ENCODE results near the gene LRP1B.

Gene LRP1B

DNA sequence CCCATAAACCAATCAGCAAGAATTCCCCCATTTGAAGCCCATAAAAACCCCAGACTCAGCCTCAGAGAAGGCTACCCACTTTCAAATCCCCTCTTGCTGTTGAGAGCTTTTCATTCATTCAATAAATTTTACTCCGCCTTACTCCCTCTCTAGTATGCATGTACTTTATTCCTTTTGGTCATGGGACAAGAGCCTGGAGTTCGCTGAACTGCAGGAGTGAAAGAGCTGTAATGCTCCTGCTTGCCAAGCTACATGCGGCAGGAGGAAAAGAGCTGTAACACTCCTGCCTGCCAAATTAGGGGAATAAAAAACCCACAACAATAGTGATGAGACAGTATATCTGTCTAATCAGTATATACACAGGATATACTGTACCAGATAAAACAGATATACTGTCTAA, 1261.7 kb downstream of the LRP1B start:
- TF ChIP-seq, protein P1, sequence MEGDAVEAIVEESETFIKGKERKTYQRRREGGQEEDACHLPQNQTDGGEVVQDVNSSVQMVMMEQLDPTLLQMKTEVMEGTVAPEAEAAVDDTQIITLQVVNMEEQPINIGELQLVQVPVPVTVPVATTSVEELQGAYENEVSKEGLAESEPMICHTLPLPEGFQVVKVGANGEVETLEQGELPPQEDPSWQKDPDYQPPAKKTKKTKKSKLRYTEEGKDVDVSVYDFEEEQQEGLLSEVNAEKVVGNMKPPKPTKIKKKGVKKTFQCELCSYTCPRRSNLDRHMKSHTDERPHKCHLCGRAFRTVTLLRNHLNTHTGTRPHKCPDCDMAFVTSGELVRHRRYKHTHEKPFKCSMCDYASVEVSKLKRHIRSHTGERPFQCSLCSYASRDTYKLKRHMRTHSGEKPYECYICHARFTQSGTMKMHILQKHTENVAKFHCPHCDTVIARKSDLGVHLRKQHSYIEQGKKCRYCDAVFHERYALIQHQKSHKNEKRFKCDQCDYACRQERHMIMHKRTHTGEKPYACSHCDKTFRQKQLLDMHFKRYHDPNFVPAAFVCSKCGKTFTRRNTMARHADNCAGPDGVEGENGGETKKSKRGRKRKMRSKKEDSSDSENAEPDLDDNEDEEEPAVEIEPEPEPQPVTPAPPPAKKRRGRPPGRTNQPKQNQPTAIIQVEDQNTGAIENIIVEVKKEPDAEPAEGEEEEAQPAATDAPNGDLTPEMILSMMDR (conservative IDR thresholded peaks at IDR 0.05; ENCODE audit: low read depth, low read length), result no peak
- H3K4me3 ChIP-seq (ENCODE audit: low read length), result no peak overlapping the region
- no peak for DNase-seq (ENCODE audit: low read depth)

DNA sequence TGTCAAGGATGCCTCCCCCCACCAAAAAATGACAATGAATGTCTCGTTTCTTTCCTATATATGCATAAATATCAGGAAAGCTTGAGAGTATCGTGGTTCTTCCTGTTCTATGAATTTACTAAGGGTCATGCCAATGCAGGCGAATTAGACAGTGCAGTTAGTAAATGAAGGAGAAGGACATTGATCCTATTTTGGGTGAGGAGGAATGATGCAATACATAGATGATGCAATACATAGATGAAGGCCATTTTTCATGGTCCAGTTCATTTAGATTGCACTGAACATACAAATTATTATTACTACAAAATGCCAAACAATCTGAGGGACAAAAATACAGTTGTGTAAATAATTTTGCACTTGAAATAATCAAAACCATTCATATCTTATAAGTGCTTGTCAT, 1265.0 kb downstream of the LRP1B start:
- TF ChIP-seq, protein P1 (conservative IDR thresholded peaks at IDR 0.05; ENCODE audit: low read depth, low read length), result no peak
- no peak for DNase-seq (ENCODE audit: low read depth)

DNA sequence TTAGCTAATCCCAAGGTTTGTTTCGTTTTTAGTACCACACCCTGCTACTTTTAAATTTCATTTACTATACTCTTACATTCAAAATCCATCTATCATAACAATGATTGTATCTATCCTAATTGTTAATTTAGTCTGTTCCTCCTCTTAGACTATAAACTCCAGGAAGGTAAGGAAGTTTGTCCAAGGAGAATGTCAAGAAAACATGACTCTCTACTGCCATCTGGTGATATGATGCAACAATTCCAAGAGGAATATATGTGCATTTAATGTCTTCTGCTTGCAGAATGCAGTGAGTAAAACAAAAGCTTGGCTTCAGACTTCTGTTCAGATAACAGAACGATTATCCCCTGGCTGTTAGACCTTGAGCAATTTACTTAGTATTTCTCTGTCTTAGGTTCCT, 1267.1 kb downstream of the LRP1B start:
- DNase-seq (ENCODE audit: low read depth), result peak; percentile 30
- TF ChIP-seq, protein P1 (conservative IDR thresholded peaks at IDR 0.05; ENCODE audit: low read depth, low read length), result peak; percentile 49
- no peak overlapping the region for H3K4me3 ChIP-seq (ENCODE audit: low read length)

More for the DNA sequence above, 1265.0 kb downstream of the LRP1B start:
- H3K4me3 ChIP-seq (ENCODE audit: low read length), result no peak overlapping the region

DNA sequence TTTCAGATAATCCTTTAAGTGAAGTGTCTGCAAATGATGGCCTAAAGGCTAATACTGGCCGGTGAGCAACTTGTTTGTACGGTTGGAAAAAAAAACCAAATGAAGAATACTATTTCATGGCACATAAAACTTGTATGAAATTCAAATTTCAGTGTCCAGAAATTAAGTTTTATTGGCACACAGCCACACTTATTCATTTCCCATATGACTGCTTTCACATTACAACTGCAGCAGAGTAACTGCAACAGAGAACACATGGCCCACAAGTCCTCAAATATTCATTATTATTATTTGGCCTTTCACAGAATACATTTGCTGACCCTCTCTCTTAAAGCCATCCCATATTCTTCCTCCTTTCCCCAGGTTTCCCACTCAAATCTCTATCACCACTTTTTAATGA, 1268.6 kb downstream of the LRP1B start:
- DNase-seq (ENCODE audit: low read depth), result no peak
- H3K4me3 ChIP-seq (ENCODE audit: low read length), result no peak overlapping the region
- TF ChIP-seq, protein P1 (conservative IDR thresholded peaks at IDR 0.05; ENCODE audit: low read depth, low read length), result no peak

GRCh38 chr2:140861666-140862065, 1269.2 kb downstream of the LRP1B start:
- no peak overlapping the region for H3K4me3 ChIP-seq (ENCODE audit: low read length)
- DNase-seq (ENCODE audit: low read depth), result peak; percentile 22
- TF ChIP-seq, protein P1 (conservative IDR thresholded peaks at IDR 0.05; ENCODE audit: low read depth, low read length), result no peak

DNA sequence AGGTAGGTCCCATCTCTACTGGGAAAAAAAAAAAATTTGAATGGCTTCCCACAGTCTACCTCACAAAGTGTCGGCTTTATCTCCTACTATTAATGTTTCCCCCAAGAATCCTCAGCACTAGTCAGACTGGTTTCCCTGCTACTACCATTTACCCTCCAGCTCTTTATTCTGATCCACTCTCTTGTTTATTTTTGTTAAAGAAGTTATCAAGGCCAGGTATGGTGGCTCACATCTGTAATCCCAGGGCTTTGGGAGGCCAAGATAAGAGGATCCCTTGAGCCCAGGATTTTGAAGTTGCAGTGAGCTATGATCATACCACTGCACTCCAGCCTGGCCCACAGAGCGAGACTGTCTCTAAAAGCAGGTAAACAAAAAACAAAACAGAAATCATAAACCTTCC, 1275.3 kb downstream of the LRP1B start:
- no peak overlapping the region for H3K4me3 ChIP-seq (ENCODE audit: low read length)
- DNase-seq (ENCODE audit: low read depth), result no peak
- TF ChIP-seq, protein P1 (conservative IDR thresholded peaks at IDR 0.05; ENCODE audit: low read depth, low read length), result no peak

- H3K4me3 ChIP-seq (ENCODE audit: low read length), result no peak overlapping the region
- TF ChIP-seq, protein P1 (conservative IDR thresholded peaks at IDR 0.05; ENCODE audit: low read depth, low read length), result no peak
- DNase-seq (ENCODE audit: low read depth), result no peak
These were observed 1279.4 kb downstream of the LRP1B start for GRCh38 chr2:140851258-140851981.
